HCT116 (cell line): ENCODE data around the gene SIAE.

Experiments used
- CTCF ChIP-seq, 3 experiments: fragments of 200-600 bp in 1 of 3; sonication (generic) in 1 of 3; IDR thresholded peaks in 2 of 3; conservative IDR thresholded peaks in 1 of 3; 2 replicates each; pipeline ENCODE4 v1.5.1; 2012 to 2017; ENCODE audit warnings: low read depth in 2 of 3, low read length in 2 of 3, antibody characterized with exemption in 1 of 3, borderline replicate concordance in 1 of 3, control low read depth in 1 of 3, mild to moderate bottlenecking in 1 of 3, mixed read lengths in 1 of 3, mixed run types in 1 of 3, moderate library complexity in 1 of 3; ENCODE audit not compliant: insufficient read depth in 1 of 3
- JUND ChIP-seq: IDR thresholded peaks from 2 replicates; pipeline ENCODE4 v1.6.1; 2012
- POLR2A ChIP-seq: IDR thresholded peaks from 2 replicates; pipeline ENCODE4 v1.7.0; 2011; ENCODE audit warnings: borderline replicate concordance; ENCODE audit not compliant: insufficient read depth, insufficient read length; ENCODE audit errors: extremely low read depth

GRCh38 chr11:124717786-124718651, 44.5 kb upstream of the SIAE start:
- no peak for TF ChIP-seq JUND
- TF ChIP-seq POLR2A: no peak
- TF ChIP-seq CTCF (IDR thresholded peaks at IDR 0.05 in 2 of 3, conservative IDR thresholded peaks at IDR 0.05 in 1 of 3; ENCODE audit: borderline replicate concordance in 1 of 3, insufficient read depth in 1 of 3, low read depth in 2 of 3, low read length in 2 of 3): no peak
